LNCaP clone FGC (cell line): ENCODE measurements around the gene SPATA9.
A peak's percentile ranks its signal among the peaks of the same experiment; 100 is the strongest.

ENCODE experiments used
- DNase-seq: peaks from one replicate; pipeline ENCODE4 v3.0.0-alpha.2; 2011; ENCODE audit warnings: low read depth
- H3K4me3 ChIP-seq: 2 replicates; pipeline ENCODE4 v1.5.1; 2011; ENCODE audit warnings: mild to moderate bottlenecking, low read depth, low read length, control low read depth
- TF ChIP-seq, protein P1 (sequence below): IDR thresholded peaks from 2 replicates; pipeline ENCODE4 v1.5.1; 2012; ENCODE audit warnings: mild to moderate bottlenecking; ENCODE audit not compliant: control insufficient read depth, insufficient read depth; ENCODE audit errors: extremely low read depth

The SPATA9 gene

DNA sequence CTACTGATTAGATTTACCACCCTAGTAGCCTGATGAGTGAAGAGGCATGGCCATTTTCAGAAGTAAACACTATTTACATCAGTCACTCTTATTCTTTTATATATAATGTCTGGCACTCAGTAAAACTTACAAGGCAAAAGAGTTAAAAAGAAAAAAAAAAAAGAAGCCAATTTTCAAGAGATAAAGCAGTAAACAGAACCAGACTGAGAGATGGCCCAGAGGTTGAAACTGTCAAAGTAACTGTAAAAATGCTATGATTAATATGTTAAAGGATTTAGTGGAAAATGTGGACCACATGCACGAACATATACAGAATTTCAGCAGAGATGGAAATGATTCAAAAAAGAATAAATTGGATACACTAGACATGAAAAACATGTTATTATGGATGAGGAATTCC, 69.3 kb downstream of the SPATA9 start:
- no peak for DNase-seq
- no peak overlapping the region for H3K4me3 ChIP-seq
- TF ChIP-seq, protein P1, sequence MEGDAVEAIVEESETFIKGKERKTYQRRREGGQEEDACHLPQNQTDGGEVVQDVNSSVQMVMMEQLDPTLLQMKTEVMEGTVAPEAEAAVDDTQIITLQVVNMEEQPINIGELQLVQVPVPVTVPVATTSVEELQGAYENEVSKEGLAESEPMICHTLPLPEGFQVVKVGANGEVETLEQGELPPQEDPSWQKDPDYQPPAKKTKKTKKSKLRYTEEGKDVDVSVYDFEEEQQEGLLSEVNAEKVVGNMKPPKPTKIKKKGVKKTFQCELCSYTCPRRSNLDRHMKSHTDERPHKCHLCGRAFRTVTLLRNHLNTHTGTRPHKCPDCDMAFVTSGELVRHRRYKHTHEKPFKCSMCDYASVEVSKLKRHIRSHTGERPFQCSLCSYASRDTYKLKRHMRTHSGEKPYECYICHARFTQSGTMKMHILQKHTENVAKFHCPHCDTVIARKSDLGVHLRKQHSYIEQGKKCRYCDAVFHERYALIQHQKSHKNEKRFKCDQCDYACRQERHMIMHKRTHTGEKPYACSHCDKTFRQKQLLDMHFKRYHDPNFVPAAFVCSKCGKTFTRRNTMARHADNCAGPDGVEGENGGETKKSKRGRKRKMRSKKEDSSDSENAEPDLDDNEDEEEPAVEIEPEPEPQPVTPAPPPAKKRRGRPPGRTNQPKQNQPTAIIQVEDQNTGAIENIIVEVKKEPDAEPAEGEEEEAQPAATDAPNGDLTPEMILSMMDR: no peak

DNA sequence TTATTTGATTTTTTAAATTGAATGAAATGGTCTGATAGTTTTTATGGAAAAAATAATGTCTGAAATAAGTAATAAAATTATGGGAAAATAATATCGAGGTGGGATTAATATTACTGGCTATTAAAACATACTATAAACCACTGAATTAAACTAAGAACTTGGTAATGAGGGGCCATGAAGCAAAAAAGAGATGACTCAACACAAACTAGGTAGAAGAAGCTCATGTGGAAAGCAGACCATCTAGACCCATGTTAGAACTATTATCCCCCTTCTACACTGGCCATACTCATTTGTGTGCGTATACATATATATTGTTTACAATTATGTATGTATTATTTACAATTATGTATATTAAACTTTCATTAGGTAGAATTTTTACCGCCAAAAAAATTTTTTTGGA, 71.4 kb downstream of the SPATA9 start:
- no peak for DNase-seq
- TF ChIP-seq, protein P1: no peak
- H3K4me3 ChIP-seq: no peak overlapping the region

DNA sequence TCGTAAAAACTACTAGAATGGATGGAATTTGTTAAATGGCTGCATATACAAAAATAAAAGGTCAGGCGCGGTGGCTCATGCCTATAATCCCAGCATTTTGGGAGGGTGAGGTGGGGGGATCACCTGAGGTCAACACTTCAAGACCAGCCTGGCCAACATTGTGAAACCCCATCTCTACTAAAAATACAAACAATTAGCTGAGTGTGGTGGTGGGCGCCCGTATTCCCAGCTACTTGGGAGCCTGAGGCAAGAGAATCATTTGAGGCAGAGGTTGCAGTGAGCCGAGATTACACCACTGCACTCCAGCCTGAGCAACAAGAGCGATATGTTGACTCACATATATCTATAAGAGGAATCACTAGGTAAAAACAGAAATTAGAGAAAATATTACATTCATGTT, 72.2 kb downstream of the SPATA9 start:
- no peak for DNase-seq
- TF ChIP-seq, protein P1: no peak
- H3K4me3 ChIP-seq: no peak overlapping the region

DNA sequence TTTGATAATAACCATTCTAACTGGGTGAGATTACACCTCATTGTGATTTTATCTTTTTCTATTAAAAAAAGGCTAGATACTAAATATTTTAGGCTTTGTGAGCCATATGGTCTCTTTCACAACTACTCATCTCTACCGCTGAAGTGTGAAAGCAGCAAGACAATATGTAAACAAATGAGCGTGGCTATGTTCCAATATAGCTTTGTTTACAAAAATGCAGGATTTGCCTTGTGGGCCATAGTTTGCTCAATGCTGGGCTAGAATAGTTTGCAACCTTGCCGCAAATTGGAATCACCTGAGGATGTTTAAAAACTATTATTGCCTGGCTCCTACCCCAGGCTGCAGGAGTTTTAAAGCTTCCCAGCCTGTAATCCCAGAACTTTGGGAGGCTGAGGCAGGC, 73.1 kb downstream of the SPATA9 start:
- TF ChIP-seq, protein P1: no peak
- DNase-seq: peak; percentile 17
- H3K4me3 ChIP-seq: no peak overlapping the region
